Ovary (tissue), 3 donors: Measurements from ENCODE around the gene MPPED1.

Experiments
- POLR2A ChIP-seq: fragments of 450-650 bp; IDR thresholded peaks from one replicate; pipeline ENCODE4 v1.6.1; 2017; ENCODE audit warnings: antibody characterized with exemption, mild to moderate bottlenecking, moderate library complexity
- TF ChIP-seq, protein P1 (sequence below), 3 donors: fragments of 450-650 bp in 2 of 3; fragments of 200-600 bp in 1 of 3; IDR thresholded peaks; one replicate each; pipeline versions ENCODE4 v1.5.1 to v1.8.0; 2016 to 2022; ENCODE audit warnings: antibody characterized with exemption in 3 of 3, mild to moderate bottlenecking in 1 of 3
- donor health status: DM: no; HTN: no; CAD: no.

DNA sequence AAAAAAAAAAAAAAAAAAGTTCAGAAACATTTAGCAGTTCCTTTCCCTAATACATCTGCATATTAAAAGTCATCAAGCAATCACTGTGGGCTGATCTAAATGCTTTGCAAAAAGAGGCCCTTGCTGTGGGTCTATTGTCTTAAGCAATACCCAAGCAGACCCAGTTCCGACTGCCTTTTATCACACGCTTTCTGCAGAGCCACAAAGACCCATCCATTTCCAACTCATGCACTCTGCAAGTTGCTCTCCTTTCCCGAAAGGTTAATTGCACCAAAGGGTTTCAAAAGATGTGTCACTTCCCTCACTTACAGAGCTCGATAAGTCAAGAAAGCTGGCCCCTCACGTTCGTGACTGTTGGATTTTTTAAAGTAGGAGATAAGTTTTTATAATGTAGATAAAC lies 138.9 kb downstream of the MPPED1 start:
- TF ChIP-seq, protein P1, sequence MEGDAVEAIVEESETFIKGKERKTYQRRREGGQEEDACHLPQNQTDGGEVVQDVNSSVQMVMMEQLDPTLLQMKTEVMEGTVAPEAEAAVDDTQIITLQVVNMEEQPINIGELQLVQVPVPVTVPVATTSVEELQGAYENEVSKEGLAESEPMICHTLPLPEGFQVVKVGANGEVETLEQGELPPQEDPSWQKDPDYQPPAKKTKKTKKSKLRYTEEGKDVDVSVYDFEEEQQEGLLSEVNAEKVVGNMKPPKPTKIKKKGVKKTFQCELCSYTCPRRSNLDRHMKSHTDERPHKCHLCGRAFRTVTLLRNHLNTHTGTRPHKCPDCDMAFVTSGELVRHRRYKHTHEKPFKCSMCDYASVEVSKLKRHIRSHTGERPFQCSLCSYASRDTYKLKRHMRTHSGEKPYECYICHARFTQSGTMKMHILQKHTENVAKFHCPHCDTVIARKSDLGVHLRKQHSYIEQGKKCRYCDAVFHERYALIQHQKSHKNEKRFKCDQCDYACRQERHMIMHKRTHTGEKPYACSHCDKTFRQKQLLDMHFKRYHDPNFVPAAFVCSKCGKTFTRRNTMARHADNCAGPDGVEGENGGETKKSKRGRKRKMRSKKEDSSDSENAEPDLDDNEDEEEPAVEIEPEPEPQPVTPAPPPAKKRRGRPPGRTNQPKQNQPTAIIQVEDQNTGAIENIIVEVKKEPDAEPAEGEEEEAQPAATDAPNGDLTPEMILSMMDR (IDR thresholded peaks at IDR 0.05), result no peak
- TF ChIP-seq POLR2A, result no peak
